C4-2B (cell line): ENCODE measurements around the gene NPR2.

Experiments used
- H3K27ac ChIP-seq: fragments of 450-650 bp; 2 replicates; pipeline ENCODE4 v1.5.1; 2017
- CTCF ChIP-seq: fragments of 450-650 bp; conservative IDR thresholded peaks from 2 replicates; pipeline ENCODE4 v1.5.1; 2017; ENCODE audit warnings: mild to moderate bottlenecking
- ZFX ChIP-seq: fragments of 450-650 bp; IDR thresholded peaks from 2 replicates; pipeline ENCODE4 v1.6.1; 2017

Gene NPR2

GRCh38 chr9:35834260-35835215, 43.1 kb downstream of the NPR2 start:
- TF ChIP-seq CTCF: no peak
- no peak for TF ChIP-seq ZFX
- H3K27ac ChIP-seq: peak overlapping the region; percentile 83

GRCh38 chr9:35835216-35835632, 43.8 kb downstream of the NPR2 start:
- TF ChIP-seq ZFX (no peak), CTCF (peak; percentile 54)
- peak overlapping the region; percentile 83 for H3K27ac ChIP-seq

- H3K27ac ChIP-seq: peak overlapping the region; percentile 83
- TF ChIP-seq CTCF (no peak), ZFX (no peak)
These were observed 44.4 kb downstream of the NPR2 start for GRCh38 chr9:35835766-35836165.

- no peak for TF ChIP-seq CTCF
- H3K27ac ChIP-seq: no peak overlapping the region
These were observed 45.2 kb downstream of the NPR2 start for GRCh38 chr9:35836595-35836994.

GRCh38 chr9:35839926-35840325, 48.5 kb downstream of the NPR2 start:
- no peak for TF ChIP-seq ZFX
- TF ChIP-seq CTCF: no peak
- H3K27ac ChIP-seq: no peak overlapping the region

- no peak overlapping the region for H3K27ac ChIP-seq
- no peak for TF ChIP-seq CTCF
- no peak for TF ChIP-seq ZFX
These were observed 49.7 kb downstream of the NPR2 start for GRCh38 chr9:35840881-35841644.

- H3K27ac ChIP-seq: no peak overlapping the region
- no peak for TF ChIP-seq CTCF
- TF ChIP-seq ZFX: no peak
These were observed 50.2 kb downstream of the NPR2 start for GRCh38 chr9:35841645-35841900.
